8988T (cell line): Measurements from ENCODE around the gene EML6.

ENCODE experiments used
- DNase-seq: peaks from one replicate; pipeline ENCODE4 v3.0.0; 2011

EML6 gene

DNA sequence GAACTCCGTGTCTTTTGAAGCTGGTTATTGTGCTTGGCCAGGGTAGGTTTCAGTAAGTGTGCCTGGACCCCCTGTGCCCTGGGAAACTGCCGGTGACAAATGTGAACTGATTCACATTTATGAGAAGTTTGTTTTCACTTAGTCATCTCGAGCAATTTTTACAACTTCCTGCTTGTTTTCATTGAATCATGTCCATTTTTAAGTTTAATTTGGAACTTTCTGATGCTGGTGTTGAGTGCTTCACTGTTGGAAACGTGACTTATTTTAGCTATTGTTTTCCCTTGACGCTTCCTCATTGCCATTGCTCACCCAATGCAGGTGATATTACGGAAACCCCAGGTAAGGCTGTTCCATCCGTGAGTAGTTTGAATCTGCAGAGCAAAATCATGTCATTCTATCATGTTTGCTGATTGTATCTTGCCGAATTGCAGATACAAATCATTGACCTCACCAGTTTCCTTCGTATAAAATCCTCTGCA, 229.6 kb downstream of the EML6 start:
- no peak for DNase-seq

DNA sequence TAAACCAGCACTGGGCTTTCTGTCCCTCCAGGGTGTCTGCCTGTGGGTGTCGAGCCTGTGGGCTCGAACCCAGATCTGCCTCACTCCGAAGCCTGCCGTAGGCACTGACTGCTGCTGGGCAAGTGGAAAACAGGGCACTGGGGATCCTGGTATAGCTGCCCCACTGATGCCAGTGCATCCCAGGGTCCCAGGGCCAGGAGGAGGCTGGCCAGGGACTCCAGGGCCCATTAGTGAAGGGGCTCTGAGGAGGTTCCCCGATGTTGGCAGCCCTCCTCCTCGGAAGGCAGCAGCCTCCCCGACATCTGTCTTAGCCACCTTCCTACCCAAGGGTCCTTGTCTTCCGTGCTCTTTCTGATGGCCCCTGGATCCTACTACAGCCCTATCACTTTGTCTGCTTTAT, 230.7 kb downstream of the EML6 start:
- no peak for DNase-seq

DNA sequence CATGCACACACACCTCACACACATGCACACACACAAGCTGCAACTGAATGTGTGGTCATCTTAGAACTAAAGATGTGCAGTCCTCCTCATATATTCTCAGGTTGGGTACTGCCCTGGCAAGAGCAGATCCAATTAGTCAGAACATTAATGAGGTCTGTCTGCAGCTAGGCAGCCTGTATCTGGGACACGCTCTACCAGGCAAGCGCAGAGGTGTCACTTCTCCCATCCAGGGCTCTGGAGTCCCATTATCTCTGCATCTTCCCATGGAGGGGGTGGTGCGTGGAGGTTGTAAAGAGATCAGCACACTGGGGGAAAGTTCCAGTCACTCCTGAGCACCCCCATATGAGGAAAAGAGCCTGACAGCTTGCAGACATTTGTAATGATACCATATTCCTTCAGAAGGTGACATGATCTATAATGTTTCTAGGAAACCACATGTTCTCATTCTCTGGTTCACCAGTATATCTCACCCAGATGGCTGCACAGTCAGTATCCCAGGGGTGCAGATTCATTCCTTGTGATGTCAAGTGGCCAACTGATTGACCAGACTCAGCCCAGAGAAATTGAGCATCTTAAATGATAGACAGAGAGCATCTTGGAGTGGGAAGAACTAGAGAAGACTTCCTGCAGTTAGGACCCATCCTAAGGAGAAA, 231.4 kb downstream of the EML6 start:
- DNase-seq: no peak

DNA sequence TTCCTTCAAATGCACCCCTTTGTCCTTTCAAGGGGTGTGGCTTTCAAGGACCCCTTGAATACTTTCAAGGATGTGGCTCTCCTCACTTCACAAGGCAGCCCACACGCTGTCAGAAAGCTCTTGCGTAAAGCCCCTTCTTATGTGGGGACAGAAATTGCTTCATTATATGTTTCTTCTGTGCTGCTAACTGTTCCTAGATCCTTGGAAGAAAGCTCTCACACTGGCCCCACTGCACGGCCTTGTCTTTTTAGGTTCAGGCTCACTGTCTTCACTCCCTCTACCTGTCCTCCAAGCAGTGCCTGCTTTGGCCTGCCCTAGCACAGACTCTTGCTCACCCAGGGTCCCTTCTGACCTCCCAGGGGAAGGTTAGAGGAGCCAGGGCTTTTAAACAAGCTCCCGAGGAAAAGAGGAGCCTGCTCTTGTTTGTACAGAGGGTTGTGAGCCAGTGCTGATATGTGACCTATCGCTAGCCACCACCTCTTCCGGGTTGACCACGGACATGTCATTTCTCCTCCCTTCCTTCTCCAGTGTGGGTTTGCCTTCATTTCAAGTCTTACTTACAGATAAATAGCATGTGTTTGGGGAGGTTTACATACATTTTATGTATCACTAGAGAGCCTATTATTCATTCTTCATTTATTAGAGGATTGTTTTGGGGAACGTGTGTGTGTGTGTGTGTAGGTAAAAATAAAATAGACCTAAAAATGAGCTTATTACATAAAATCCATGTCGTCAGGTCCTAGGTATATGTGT, 232.1 kb downstream of the EML6 start:
- no peak for DNase-seq

DNA sequence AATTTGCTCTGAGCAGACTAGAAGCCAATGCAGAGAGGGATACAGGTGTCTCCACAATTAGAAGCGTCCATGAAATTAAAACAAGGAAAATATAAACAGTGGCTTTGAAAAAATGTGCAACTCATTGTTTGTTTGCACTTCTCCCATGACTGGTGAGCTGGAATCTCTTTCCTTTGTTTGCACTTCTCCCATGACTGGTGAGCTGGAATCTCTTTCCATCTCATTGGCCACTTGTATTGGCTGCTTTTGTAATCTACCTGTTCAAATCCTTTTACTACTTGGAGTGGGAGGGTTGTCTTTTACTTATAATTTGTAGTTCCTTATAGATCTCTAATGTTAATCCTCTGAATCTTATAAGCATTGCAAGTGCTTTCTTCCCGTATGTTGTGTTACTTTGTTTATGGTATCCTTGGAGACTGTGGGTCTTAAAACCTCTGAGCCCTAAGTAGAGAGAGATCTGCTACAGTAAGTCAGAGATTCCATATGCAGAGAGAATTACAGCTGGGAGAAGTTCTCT, 232.7 kb downstream of the EML6 start:
- DNase-seq: no peak

DNA sequence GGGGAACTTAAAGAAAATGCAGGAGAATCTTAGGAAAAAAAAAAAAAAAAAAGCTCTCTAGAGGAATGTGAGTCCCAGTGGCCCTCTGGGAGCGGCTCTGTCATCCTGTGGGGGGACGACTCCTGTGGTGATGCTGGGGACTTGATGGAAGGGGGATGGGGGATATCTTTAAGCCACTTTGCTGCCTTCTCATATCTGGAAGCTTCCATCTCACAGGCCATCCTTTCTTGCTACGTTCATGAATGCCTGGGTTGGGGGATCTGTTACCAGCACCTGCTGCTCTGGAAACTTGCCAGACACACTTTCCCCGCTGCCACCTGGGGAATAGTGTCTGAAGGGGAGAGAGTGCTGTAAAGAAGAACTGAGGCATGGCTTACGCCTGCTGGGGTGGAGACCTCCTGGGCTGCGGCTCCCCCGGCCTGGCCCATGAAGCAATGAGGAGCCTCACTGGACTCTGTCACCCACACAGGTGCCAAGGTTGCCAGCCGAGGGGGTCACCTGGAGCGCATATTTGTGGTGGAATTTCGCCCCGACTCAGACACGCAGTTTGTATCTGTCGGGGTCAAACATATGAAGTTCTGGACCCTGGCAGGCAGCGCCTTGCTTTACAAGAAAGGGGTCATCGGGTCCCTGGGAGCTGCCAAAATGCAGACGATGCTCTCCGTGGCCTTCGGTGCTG, 234.0 kb downstream of the EML6 start:
- DNase-seq: no peak

DNA sequence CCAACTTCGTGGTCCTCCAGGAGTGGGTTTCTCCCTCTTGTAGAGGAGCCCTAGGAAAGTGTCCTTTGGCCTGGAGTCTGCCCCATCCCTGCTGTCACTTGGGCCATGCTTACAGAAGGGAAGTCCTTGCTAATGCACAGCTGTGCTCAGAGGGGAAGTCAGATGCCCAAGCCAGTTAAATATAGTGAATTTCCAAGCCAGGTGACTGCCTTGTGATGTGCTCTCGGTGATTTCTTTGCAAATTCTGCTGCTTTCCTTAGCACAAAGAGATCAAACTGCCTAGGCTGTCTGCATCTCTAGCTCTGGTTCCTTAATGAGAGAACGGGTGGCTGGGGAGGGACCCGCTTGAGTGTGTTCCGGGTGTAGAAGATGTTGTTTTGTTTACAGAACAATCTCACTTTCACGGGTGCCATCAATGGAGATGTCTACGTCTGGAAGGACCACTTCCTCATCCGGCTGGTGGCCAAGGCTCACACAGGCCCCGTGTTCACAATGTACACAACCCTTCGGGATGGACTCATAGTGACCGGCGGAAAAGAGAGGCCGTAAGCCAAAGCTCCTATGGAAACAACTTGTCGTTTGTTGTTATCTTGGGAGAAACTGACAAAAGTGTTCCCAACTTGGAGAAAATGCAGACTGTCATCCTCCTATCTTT, 235.4 kb downstream of the EML6 start:
- DNase-seq: no peak

DNA sequence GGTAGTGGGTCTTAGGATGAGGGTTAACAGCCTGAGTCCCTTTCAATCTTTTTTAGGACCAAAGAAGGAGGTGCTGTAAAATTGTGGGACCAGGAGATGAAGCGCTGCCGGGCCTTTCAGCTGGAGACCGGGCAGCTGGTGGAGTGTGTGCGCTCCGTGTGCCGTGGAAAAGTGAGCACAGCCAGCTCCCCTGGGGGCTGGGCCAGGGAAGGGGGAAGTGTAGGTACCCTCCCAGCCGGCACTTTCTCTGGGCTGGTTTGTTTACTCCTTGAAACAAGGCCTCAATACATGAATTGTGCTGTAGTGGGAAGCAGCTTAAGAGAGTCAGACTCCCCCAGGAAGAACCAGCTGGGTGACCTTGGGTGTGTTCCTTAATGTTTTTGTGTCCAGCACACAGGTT, 236.7 kb downstream of the EML6 start:
- DNase-seq: no peak

DNA sequence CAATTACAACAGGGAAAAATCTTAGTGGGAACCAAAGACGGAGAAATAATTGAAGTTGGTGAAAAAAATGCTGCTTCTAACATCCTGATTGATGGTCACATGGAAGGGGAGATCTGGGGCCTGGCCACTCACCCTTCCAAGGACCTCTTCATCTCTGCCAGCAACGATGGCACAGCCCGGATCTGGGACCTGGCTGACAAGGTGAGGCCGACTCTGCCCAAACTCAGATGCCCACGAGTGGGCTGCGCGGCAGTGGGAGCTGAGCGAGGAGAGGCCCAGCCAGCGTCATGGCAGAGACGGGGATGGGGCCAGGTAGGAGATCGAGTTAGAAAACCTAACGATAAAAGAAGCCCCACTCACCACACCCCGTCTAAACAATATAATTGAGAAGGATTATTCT, 239.0 kb downstream of the EML6 start:
- no peak for DNase-seq

DNA sequence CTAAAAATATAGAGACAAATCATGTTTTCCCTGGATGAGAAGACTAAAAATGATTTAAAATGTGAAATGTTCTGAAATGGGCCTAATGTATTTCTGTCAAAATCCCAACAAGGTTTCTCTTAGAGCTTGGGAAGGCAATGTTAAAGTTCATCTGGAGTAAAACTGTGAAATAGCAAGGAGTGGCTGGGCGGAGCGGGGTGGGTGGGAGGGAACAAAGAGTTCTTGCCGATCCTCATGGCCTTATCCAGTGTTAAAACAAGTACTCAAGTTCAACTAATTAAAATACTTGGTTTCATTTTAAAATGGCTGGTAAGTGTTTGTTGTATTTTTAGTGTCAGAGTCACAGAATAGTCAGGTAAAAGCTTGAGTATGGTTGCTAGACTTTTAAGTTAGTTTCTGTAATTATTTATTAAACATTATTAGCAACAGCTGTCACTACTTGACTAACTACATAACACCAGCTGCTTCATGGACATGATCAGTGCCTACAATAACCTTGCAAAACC, 239.5 kb downstream of the EML6 start:
- DNase-seq: no peak

DNA sequence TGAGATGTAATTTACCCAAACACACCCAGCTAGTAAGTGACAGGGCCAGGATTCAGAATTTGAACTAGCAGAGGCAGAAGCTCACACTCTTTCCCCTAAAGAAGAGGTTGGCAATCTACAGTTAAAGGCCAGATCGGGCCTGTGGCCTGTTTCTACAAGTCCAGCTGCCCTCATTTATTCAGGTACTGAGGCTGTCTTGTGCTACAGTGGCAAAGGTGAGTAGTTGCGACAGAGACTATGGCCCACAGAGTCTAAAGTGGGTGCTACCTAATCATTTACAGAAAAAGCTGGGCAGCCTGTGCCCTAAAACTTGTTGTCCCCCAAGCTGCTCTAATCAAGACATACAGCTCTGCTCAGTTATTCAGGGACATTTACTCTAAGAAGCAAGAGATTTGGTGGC, 240.0 kb downstream of the EML6 start:
- DNase-seq: no peak

DNA sequence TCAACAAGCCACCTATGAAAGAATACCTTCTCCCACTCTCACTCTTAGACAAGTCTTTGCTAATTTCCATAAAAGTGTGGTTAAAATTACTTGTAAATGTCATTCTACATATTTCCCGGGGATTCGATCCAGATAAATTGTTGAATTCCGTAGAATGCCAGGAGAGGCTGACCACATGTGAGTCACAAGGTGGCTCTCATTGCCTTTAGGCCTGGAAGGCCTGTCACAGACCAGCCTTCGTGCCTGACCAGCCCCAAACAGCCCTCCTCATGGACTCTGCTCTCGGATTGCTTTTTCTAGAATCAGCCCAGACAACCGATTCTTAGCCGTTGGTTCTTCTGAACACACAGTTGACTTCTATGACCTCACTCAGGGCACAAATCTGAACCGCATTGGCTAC, 240.8 kb downstream of the EML6 start:
- no peak for DNase-seq

DNA sequence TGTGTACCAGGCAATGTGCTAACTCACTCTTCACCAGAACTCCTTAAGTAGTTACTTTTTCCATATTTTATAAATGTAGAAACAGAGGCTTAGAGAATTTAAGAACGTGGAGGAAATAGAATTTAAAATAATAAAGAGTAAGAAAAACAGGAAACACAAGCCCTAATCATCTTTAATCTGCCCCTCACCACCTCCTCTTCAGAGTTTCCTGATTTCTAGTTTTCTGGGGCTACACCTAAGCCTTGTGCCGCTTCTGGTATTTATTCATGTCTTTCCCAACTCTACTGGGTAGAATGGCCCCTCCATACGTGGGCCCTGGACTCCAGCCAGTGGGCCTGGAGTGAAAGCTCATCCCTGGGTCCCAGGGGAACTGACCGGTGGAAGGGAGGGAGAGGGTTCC, 241.4 kb downstream of the EML6 start:
- no peak for DNase-seq

DNA sequence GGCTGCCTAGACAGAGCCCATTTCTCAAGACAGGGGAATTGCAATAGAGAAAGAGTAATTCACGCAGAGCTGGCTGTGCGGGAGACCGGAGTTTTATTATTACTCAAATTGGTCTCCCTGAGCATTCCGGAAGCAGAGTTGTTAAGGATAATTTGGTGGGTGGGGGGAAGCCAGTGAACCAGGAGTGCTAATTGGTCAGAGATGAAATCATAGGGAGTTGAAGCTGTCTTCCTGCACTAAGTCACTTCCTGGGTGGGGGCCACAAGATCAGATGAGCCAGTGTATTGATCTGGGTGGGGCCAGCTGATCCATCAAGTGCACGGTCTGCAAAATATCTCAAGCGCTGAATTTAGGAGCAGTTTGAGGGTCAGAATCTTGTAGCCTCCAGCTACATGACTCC, 242.0 kb downstream of the EML6 start:
- DNase-seq: no peak

DNA sequence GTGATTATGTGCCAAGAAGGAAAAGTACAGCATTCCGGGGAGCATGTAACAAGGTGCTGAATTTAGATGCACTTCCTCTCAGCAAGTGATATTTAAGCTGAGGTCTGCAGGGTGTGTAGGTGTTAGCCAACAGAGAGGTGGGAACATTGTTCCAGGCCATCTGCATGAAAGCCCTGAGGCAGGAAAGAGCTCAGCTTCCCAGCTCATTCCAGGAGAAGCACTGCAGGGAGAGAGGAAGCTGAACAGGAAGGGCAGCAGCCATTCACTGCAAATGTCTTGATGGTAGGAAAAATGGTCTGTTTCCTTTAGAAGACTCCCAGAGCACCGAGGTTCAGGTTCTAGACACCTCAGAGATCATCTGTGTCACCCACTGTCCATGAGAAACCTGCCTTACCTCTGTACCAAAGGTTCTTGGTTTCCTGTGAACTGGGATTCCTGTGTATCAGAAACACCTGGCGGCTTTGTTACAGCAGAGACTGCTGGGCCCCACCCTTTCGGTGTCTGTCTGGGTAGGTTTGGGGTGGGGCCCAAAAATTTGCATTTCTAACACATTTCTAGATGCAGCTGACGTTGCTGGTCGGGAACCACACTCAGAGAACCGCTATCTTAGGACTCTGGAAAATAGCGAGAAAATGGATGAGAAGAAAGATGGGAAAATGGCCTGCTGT, 242.8 kb downstream of the EML6 start:
- DNase-seq: no peak

DNA sequence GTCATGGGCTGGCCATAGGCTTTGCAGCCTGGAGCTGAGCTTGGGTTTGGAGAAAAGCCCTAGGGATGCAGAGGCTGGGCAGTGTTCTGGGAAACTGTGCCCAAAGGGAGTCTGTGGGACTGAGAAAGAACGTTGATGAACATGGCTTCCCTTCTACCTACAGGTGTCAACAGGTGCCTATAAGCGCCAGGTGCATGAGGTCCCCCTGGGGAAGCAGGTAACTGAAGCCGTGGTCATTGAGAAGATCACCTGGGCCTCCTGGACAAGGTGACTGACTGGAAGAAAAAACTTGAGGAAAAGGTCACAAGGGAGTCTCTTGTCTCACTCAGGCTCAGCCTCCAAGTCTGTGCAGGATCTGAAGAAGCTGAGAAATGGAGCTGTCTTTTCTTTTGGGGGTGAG, 243.4 kb downstream of the EML6 start:
- no peak for DNase-seq

DNA sequence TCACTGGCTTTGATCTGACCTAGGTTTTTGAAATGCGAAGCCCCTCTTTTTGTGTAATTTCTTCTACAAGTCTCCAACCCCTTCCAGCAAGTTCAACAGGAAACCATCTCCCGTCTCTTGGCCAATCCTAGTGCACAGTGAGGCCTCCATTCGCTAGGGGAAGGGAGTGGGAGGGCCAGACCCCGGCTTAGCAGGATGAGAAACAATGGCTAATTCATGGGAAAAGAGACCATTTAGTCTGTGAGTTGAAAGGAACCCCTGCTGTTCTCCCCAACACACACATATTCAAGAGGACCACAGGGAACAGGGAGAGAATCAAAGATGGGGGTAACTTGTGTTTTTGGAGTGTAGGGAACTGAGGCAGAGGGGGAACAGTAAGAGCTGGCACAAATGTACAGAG, 243.8 kb downstream of the EML6 start:
- no peak for DNase-seq

DNA sequence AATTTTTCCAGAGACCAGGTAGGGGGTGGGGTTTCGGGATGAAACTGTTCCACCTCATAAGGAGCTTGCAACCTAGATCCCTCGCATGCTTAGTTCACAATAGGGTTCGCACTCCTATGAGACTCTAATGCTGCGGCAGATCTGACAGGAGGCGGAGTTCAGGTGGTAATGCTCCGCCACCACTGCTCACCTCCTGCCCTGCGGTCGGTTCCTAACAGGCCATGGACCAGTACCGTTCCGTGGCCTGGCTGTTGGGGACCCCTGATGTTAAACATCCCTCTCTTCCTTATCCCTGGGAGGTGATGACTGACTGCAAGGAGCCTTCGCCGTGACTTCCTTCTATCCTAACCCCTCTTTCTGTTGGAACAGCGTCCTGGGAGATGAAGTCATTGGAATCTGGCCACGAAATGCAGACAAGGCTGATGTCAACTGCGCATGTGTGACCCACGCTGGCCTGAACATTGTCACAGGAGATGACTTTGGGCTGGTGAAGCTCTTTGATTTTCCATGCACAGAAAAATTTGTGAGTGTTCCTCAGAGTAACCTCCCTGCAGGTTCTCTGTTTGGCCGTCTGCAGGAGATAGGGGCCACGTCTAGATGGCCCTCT, 244.4 kb downstream of the EML6 start:
- no peak for DNase-seq

DNA sequence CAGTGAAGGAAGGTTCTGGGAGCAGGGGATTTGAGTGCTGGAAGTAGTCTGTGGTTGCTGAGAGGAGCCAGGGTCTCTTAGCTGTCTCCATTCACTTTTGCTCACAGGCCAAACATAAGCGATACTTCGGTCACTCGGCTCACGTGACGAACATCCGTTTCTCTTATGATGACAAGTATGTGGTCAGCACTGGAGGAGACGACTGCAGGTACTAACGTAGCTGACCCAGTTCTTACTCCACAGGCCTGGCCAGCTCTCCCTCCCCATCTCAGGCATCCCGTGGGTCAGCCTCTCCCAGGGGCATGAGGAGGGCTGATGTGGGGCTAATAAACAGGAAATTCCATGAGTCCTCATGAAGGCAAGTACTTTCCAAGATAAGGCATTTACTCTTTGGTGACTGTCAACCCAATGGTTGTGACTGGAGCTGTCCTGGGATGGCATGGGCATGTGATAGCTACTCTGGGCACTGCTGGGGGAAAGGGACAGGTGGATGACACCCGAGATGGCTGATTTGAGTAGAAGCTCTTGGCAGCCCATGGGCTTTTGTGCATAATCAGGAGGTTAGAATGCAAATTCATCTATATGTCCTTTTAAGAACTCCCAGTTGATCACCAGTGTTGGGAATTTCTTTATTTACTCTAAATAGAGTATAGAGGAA, 245.2 kb downstream of the EML6 start:
- DNase-seq: no peak

DNA sequence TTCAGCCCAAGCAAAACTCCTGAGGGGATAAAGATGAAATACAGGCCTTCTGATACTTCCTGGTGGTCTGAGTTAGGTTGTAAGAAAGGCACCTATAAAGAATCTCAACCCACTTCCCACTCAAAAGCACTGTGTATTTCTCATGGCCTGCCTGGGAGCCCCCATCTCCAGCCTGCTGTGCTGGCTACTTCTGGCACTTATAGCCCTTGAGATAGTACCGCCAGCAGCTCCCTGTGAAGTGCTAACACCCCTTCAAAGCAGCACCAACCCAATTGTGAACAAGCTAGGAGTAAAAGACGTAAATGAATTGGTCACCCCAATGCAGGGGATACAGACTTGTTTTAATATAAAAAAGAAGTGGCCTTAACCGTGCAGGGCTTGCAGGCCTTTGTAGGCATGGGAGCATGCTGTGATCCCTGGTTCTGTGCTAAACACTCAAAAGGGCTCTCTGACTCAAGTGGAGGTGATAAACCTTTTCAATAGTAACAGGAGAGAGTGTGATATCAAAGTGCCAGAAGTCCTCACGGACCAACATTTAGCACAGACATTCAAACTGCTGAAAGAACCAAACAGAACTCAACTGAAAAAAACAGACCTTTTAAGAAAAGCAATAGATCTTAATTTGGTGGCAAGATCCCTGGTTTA, 246.0 kb downstream of the EML6 start:
- no peak for DNase-seq

DNA sequence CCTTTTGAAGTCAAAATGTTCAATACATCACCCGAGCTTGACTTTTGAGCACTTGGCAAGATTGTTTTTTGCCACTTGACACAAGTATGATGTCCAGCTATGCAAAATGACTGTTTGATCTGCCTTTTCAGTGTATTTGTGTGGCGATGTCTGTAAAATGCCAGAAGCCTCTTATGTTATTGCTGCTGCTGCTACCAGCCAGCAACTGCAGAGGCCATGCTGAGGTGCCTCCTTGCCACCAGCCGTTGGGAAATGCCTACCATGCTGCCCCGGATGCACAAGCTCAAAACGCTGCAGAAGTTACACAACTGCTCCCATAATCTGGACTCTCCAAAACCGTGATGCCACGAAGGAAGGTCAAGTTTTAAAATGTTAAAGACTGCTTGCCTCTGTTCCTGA, 246.5 kb downstream of the EML6 start:
- no peak for DNase-seq
